ENCODE measurements around the gene ABCA4. TPM values are rescaled to one million over a fixed set of nuclear protein-coding genes. Genes with fewer than 3 reads are reported as not detected.

Gene ABCA4
- total RNA-seq, 1 experiment from 2014 or later, result 1.5 TPM

DNA sequence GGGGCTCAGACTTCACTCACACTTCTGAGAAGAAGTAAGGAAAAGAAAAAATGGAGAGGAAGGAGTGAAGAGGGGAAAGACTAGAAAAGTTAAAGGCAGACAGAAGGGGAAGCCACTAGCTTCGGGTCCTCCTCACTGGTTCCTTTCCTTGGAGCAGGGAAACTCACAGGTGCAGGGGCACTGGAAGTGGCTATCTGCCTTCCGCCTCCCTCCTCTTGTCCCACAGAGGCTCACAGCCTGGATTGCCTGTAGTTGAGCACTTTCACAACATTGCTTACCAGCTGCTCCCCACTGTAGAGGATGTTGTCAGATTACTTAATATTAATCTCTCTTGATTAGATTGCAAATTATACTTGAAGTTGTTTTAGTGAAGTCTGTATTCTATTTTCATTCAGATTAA, 21.6 kb upstream of the ABCA4 start:
- Histone ChIP-seq H3K4me3 (ENCODE audit: low read depth in 2 of 2, low read length in 2 of 2) (no peak overlapping the region), H3K4me1 (ENCODE audit: control insufficient read depth, insufficient read depth, low read length) (peaks cover 7% of the 10 kb centered on the region), H3K27me3 (ENCODE audit: control insufficient read depth, insufficient read depth, low read length) (no peaks in the 10 kb centered on the region), H3K27ac (ENCODE audit: low read length) (peak overlapping the region; percentile 59; the same call in 1 of the 2 replicates), H3K9me3 (ENCODE audit: control insufficient read depth, insufficient read depth, low read depth, low read length) (no peaks in the 10 kb centered on the region), H3K36me3 (ENCODE audit: control insufficient read depth, insufficient read depth, low read length) (no peaks in the 10 kb centered on the region)
- ATAC-seq (no peak), DNase-seq (ENCODE audit: low read depth, low spot score) (no peak)
- no TSS peak for BruUV-seq (replicated peaks)
- ChIA-PET CTCF (no interaction called here), POLR2A (no interaction called here)
- in situ Hi-C loops (cut with HindIII; ENCODE audit: low pct_unique_long_range_greater_than_20kb, low sequenced_read_pairs), result loop anchor here (10.0 kb wide), 1 partner anchor 68 kb away; no protein-coding TSS in a partner anchor
- intact Hi-C loops (cut with micrococcal nuclease; ENCODE audit: unreplicated experiment), result no loop called here
- TF ChIP-seq, protein P1, sequence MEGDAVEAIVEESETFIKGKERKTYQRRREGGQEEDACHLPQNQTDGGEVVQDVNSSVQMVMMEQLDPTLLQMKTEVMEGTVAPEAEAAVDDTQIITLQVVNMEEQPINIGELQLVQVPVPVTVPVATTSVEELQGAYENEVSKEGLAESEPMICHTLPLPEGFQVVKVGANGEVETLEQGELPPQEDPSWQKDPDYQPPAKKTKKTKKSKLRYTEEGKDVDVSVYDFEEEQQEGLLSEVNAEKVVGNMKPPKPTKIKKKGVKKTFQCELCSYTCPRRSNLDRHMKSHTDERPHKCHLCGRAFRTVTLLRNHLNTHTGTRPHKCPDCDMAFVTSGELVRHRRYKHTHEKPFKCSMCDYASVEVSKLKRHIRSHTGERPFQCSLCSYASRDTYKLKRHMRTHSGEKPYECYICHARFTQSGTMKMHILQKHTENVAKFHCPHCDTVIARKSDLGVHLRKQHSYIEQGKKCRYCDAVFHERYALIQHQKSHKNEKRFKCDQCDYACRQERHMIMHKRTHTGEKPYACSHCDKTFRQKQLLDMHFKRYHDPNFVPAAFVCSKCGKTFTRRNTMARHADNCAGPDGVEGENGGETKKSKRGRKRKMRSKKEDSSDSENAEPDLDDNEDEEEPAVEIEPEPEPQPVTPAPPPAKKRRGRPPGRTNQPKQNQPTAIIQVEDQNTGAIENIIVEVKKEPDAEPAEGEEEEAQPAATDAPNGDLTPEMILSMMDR (IDR thresholded peaks at IDR 0.05), result no peak
- TF ChIP-seq POLR2AphosphoS5 (IDR thresholded peaks at IDR 0.05; ENCODE audit: low read depth, low read length) (no peak), SIN3A (IDR thresholded peaks at IDR 0.05; ENCODE audit: borderline replicate concordance, insufficient read depth, low read depth, low read length) (no peak), TCF7L2 (IDR thresholded peaks at IDR 0.05; ENCODE audit: low read depth, low read length) (no peak)
- TF ChIP-seq, protein P2, sequence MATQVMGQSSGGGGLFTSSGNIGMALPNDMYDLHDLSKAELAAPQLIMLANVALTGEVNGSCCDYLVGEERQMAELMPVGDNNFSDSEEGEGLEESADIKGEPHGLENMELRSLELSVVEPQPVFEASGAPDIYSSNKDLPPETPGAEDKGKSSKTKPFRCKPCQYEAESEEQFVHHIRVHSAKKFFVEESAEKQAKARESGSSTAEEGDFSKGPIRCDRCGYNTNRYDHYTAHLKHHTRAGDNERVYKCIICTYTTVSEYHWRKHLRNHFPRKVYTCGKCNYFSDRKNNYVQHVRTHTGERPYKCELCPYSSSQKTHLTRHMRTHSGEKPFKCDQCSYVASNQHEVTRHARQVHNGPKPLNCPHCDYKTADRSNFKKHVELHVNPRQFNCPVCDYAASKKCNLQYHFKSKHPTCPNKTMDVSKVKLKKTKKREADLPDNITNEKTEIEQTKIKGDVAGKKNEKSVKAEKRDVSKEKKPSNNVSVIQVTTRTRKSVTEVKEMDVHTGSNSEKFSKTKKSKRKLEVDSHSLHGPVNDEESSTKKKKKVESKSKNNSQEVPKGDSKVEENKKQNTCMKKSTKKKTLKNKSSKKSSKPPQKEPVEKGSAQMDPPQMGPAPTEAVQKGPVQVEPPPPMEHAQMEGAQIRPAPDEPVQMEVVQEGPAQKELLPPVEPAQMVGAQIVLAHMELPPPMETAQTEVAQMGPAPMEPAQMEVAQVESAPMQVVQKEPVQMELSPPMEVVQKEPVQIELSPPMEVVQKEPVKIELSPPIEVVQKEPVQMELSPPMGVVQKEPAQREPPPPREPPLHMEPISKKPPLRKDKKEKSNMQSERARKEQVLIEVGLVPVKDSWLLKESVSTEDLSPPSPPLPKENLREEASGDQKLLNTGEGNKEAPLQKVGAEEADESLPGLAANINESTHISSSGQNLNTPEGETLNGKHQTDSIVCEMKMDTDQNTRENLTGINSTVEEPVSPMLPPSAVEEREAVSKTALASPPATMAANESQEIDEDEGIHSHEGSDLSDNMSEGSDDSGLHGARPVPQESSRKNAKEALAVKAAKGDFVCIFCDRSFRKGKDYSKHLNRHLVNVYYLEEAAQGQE (IDR thresholded peaks at IDR 0.05; ENCODE audit: insufficient read depth in 1 of 2, low read depth in 2 of 2, low read length in 1 of 2), result no peak

DNA sequence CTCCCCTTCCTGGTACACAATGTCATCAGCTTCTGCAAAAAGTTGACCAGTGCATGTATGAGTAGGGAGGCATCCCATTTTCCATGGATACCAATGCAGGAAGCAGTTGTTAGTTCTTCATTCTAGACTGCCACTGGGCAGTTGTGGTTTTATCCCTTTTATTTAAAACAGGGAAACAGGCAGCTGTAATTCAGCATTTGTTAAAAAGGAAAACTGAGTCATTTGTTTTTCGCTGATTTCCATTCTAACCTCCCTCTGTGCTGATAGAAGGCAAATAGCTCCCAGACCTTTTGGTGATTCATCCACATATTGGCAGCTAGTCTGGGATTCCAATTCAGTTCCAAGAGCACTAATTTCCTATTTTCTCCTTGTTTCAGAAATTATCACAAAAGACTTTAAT, 21.1 kb upstream of the ABCA4 start:
- TF ChIP-seq, protein P1 (IDR thresholded peaks at IDR 0.05), result no peak
- TF ChIP-seq TCF7L2 (IDR thresholded peaks at IDR 0.05; ENCODE audit: low read depth, low read length) (no peak), POLR2AphosphoS5 (IDR thresholded peaks at IDR 0.05; ENCODE audit: low read depth, low read length) (no peak), SIN3A (IDR thresholded peaks at IDR 0.05; ENCODE audit: borderline replicate concordance, insufficient read depth, low read depth, low read length) (no peak)
- TF ChIP-seq, protein P2 (IDR thresholded peaks at IDR 0.05; ENCODE audit: insufficient read depth in 1 of 2, low read depth in 2 of 2, low read length in 1 of 2), result no peak
- ATAC-seq, result no peak
- no TSS peak for BruUV-seq (replicated peaks)
- ChIA-PET POLR2A (no interaction called here), CTCF (no interaction called here)
- H3K36me3 ChIP-seq (ENCODE audit: control insufficient read depth, insufficient read depth, low read length), result no peaks in the 10 kb centered on the region
- H3K27me3 ChIP-seq (ENCODE audit: control insufficient read depth, insufficient read depth, low read length), result no peaks in the 10 kb centered on the region
- in situ Hi-C loops (cut with HindIII; ENCODE audit: low pct_unique_long_range_greater_than_20kb, low sequenced_read_pairs), result loop anchor here (10.0 kb wide), 1 partner anchor 67 kb away; no protein-coding TSS in a partner anchor
- no peaks in the 10 kb centered on the region for H3K9me3 ChIP-seq (ENCODE audit: control insufficient read depth, insufficient read depth, low read depth, low read length)
- H3K4me1 ChIP-seq (ENCODE audit: control insufficient read depth, insufficient read depth, low read length), result peaks cover 7% of the 10 kb centered on the region
- H3K4me3 ChIP-seq (ENCODE audit: low read depth in 2 of 2, low read length in 2 of 2), result no peak overlapping the region
- no peak overlapping the region for H3K27ac ChIP-seq (ENCODE audit: low read length)
- intact Hi-C loops (cut with micrococcal nuclease; ENCODE audit: unreplicated experiment), result no loop called here
- no peak for DNase-seq (ENCODE audit: low read depth, low spot score)

Measured in Panc1 (cell line).